ENCODE data around the gene GPR18. TPM values are rescaled to one million over a fixed set of nuclear protein-coding genes. Genes with fewer than 3 reads are reported as not detected.
"Not testable (repeated sequence)": the region's sequence is repeated elsewhere in the genome, so short reads cannot be mapped to it uniquely, and the experiment has no call there.

GPR18 gene
- total RNA-seq, 1 experiment from 2014 or later: not detected

GRCh38 chr13:99211421-99212035 is 46.7 kb downstream of the GPR18 start:
- no peak for TF ChIP-seq CTCF (IDR thresholded peaks at IDR 0.05; ENCODE audit: insufficient read depth in 1 of 2, low read depth in 1 of 2, low read length in 1 of 2, severe bottlenecking in 1 of 2, unreplicated experiment in 1 of 2)
- DNase-seq: no peak
- Histone ChIP-seq H3K4me3 (ENCODE audit: low read depth, low read length) (no peak overlapping the region), H3K27me3 (replicated peaks; ENCODE audit: control insufficient read depth, insufficient read depth, low read length) (no peaks in the 10 kb centered on the region), H3K4me1 (no peaks in the 10 kb centered on the region), H3K36me3 (ENCODE audit: control insufficient read depth, insufficient read depth, low read length) (peaks cover 2% of the 10 kb centered on the region), H3K9me3 (no peaks in the 10 kb centered on the region)
- Mint-ChIP-seq H3K36me3 (ENCODE audit: insufficient read depth, unreplicated experiment) (peaks cover 33% of the 10 kb centered on the region), H3K9me3 (ENCODE audit: unreplicated experiment) (no peaks in the 10 kb centered on the region), H3K27me3 (ENCODE audit: insufficient read depth, unreplicated experiment) (no peaks in the 10 kb centered on the region), H3K4me3 (ENCODE audit: unreplicated experiment) (no peak overlapping the region), H3K27ac (ENCODE audit: unreplicated experiment) (no peak overlapping the region), H3K4me1 (ENCODE audit: low read depth, unreplicated experiment) (no peaks in the 10 kb centered on the region)
- ChIA-PET POLR2A (interaction anchor here (0.5 kb wide), 1 partner anchor 35 kb away, joined by 5 read pairs; no protein-coding TSS in a partner anchor), CTCF (no interaction called here)
- intact Hi-C loops (cut with micrococcal nuclease; ENCODE audit: unreplicated experiment): no loop called here
- BruUV-seq (replicated peaks): no TSS peak

- H3K9me3 Mint-ChIP-seq (ENCODE audit: unreplicated experiment); H3K4me3 ChIP-seq (ENCODE audit: low read depth, low read length); H3K4me1 ChIP-seq; H3K27me3 Mint-ChIP-seq (ENCODE audit: insufficient read depth, unreplicated experiment); DNase-seq; H3K4me3 Mint-ChIP-seq (ENCODE audit: unreplicated experiment); H3K27ac Mint-ChIP-seq (ENCODE audit: unreplicated experiment); H3K27me3 ChIP-seq (replicated peaks; ENCODE audit: control insufficient read depth, insufficient read depth, low read length); BruUV-seq (replicated peaks); H3K36me3 ChIP-seq (ENCODE audit: control insufficient read depth, insufficient read depth, low read length); POLR2A ChIA-PET; intact Hi-C loops (cut with micrococcal nuclease; ENCODE audit: unreplicated experiment); CTCF ChIA-PET; H3K9me3 ChIP-seq; H3K4me1 Mint-ChIP-seq (ENCODE audit: low read depth, unreplicated experiment): not testable (repeated sequence)
- peaks cover 34% of the 10 kb centered on the region for H3K36me3 Mint-ChIP-seq (ENCODE audit: insufficient read depth, unreplicated experiment)
These were observed 47.6 kb downstream of the GPR18 start for GRCh38 chr13:99210627-99211026.

GRCh38 chr13:99208845-99209527 is 49.2 kb downstream of the GPR18 start:
- Histone ChIP-seq H3K4me3 (ENCODE audit: low read depth, low read length) (no peak overlapping the region), H3K9me3 (no peaks in the 10 kb centered on the region), H3K4me1 (no peaks in the 10 kb centered on the region), H3K36me3 (ENCODE audit: control insufficient read depth, insufficient read depth, low read length) (peaks cover 2% of the 10 kb centered on the region), H3K27me3 (replicated peaks; ENCODE audit: control insufficient read depth, insufficient read depth, low read length) (no peaks in the 10 kb centered on the region)
- no peak for DNase-seq
- Mint-ChIP-seq H3K27me3 (ENCODE audit: insufficient read depth, unreplicated experiment) (no peaks in the 10 kb centered on the region), H3K4me3 (ENCODE audit: unreplicated experiment) (no peak overlapping the region), H3K27ac (ENCODE audit: unreplicated experiment) (no peak overlapping the region), H3K9me3 (ENCODE audit: unreplicated experiment) (no peaks in the 10 kb centered on the region), H3K4me1 (ENCODE audit: low read depth, unreplicated experiment) (peaks cover 10% of the 10 kb centered on the region), H3K36me3 (ENCODE audit: insufficient read depth, unreplicated experiment) (peaks cover 29% of the 10 kb centered on the region)
- CTCF ChIA-PET: no interaction called here
- no peak for TF ChIP-seq CTCF (IDR thresholded peaks at IDR 0.05; ENCODE audit: insufficient read depth in 1 of 2, low read depth in 1 of 2, low read length in 1 of 2, severe bottlenecking in 1 of 2, unreplicated experiment in 1 of 2)
- POLR2A ChIA-PET: no interaction called here
- intact Hi-C loops (cut with micrococcal nuclease; ENCODE audit: unreplicated experiment): no loop called here
- no TSS peak for BruUV-seq (replicated peaks)
